ENCODE results near the gene CSKMT. TPM values are rescaled to one million over a fixed set of nuclear protein-coding genes. Genes with fewer than 3 reads are reported as not detected.
"Not testable (repeated sequence)": the region's sequence is repeated elsewhere in the genome, so short reads cannot be mapped to it uniquely, and the experiment has no call there.

The CSKMT gene
- total and polyA plus RNA-seq, 10 of the 15 experiments (the other 5 are each of a cell fraction or from before 2014, with no cell fraction given) = 7.0 to 213 (median 21.6) TPM

- no peak for TF ChIP-seq IRF3 (IDR thresholded peaks at IDR 0.05)
- no peak for TF ChIP-seq HCFC1 (IDR thresholded peaks at IDR 0.05; ENCODE audit: low read length)
Measured at GRCh38 chr11:62689421-62690183, 24.5 kb downstream of the CSKMT start, which contains the start of gene LRRN4CL (continued).

- not testable (repeated sequence) for H3K4me1 ChIP-seq (ENCODE audit: control insufficient read depth, insufficient read depth, low read length); H2AFZ ChIP-seq (ENCODE audit: control insufficient read depth, low read depth, low read length); H3K36me3 ChIP-seq (ENCODE audit: control insufficient read depth in 2 of 2, insufficient read depth in 2 of 2, low read length in 1 of 2); BruUV-seq (replicated peaks); ATAC-seq; H3K27ac ChIP-seq (ENCODE audit: control insufficient read depth, insufficient read depth); H3K9ac ChIP-seq (ENCODE audit: control insufficient read depth, insufficient read depth, low read length); H3K4me3 ChIP-seq; H3K79me2 ChIP-seq (ENCODE audit: control insufficient read depth, insufficient read depth, low read length); H3K9me3 ChIP-seq (replicated peaks; ENCODE audit: control insufficient read depth, insufficient read depth, low read length); H3K4me2 ChIP-seq (ENCODE audit: control insufficient read depth, insufficient read depth); H3K27me3 ChIP-seq (replicated peaks in 1 of 2; ENCODE audit: control insufficient read depth in 2 of 2, insufficient read depth in 2 of 2, low read length in 1 of 2); FAIRE-seq; DNase-seq (ENCODE audit: low read depth, low spot score); H4K20me1 ChIP-seq (ENCODE audit: control insufficient read depth, insufficient read depth)
- ChIA-PET POLR2A (interaction anchor here (0.7 kb wide), 1 partner anchor 76 kb away, joined by 5 read pairs; no protein-coding TSS in a partner anchor), CTCF (interaction anchor here (0.7 to 3.3 kb wide), 29 partner anchors 10 to 1112 kb away, joined by 3 to 48 read pairs (median 4); partner anchors contain the start of genes B3GAT3, BSCL2, C11orf98 and CSKMT), RAD21 (ENCODE audit: unreplicated experiment) (interaction anchor here (0.6 to 3.2 kb wide), 9 partner anchors 17 to 299 kb away, joined by 3 to 18 read pairs (median 5); partner anchors contain the start of genes C11orf98, CSKMT, LBHD1 and TUT1), SMC1A (ENCODE audit: uncharacterized antibody, unreplicated experiment) (interaction anchor here (0.6 to 3.2 kb wide), 14 partner anchors 11 to 298 kb away, joined by 3 to 17 read pairs (median 4); partner anchors contain the start of genes GANAB, MTA2, TUT1 and UQCC3)
- WGBS (ENCODE audit: insufficient coverage, insufficient replicate concordance, low lambda C conversion rate, missing lambda C conversion rate) = 92% methylated on average over 1 of the region's 4 CpGs
- intact Hi-C loops (cut with micrococcal nuclease; ENCODE audit: unreplicated experiment) = loop anchor here (1.0 to 2.0 kb wide), 2 partner anchors 269 to 299 kb away; no protein-coding TSS in a partner anchor
- in situ Hi-C loops (cut with MboI) = loop anchor here (5.0 to 10.0 kb wide), 2 partner anchors 269 to 296 kb away; no protein-coding TSS in a partner anchor
Measured at GRCh38 chr11:62693624-62694023, 28.5 kb downstream of the CSKMT start.
